Activated CD8-positive, alpha-beta memory T cell treated with anti-CD3 and anti-CD28 coated beads for 24 hours (primary cell): ENCODE results near the gene DSCAML1.

Source experiments
- DNase-seq: peaks from one replicate; pipeline ENCODE4 v3.0.0-alpha.2; 2020

DSCAML1 gene

GRCh38 chr11:117481036-117481435, 316.0 kb downstream of the DSCAML1 start:
- no peak for DNase-seq

- no peak for DNase-seq
These were observed 316.8 kb downstream of the DSCAML1 start for GRCh38 chr11:117480221-117480620.

- no peak for DNase-seq
These were observed 317.6 kb downstream of the DSCAML1 start for GRCh38 chr11:117479372-117479771.

- DNase-seq = no peak
These were observed 318.1 kb downstream of the DSCAML1 start for GRCh38 chr11:117478926-117479325.

GRCh38 chr11:117478126-117478860, 318.7 kb downstream of the DSCAML1 start:
- DNase-seq = no peak

GRCh38 chr11:117477721-117478120, 319.3 kb downstream of the DSCAML1 start:
- no peak for DNase-seq

- no peak for DNase-seq
These were observed 320.4 kb downstream of the DSCAML1 start for GRCh38 chr11:117476531-117477142.

GRCh38 chr11:117475716-117476530, 321.1 kb downstream of the DSCAML1 start:
- DNase-seq = no peak

- no peak for DNase-seq
These were observed 323.4 kb downstream of the DSCAML1 start for GRCh38 chr11:117473481-117474091.

- DNase-seq = no peak
These were observed 325.2 kb downstream of the DSCAML1 start for GRCh38 chr11:117471776-117472175.

- no peak for DNase-seq
These were observed 326.4 kb downstream of the DSCAML1 start for GRCh38 chr11:117470576-117470975.

- no peak for DNase-seq
These were observed 328.1 kb downstream of the DSCAML1 start for GRCh38 chr11:117468888-117469287.

- DNase-seq = no peak
These were observed 329.2 kb downstream of the DSCAML1 start for GRCh38 chr11:117467770-117468169.

- no peak for DNase-seq
These were observed 330.1 kb downstream of the DSCAML1 start for GRCh38 chr11:117466966-117467365.

GRCh38 chr11:117465236-117465997, 331.6 kb downstream of the DSCAML1 start:
- no peak for DNase-seq

- DNase-seq = no peak
These were observed 332.2 kb downstream of the DSCAML1 start for GRCh38 chr11:117464778-117465177.

GRCh38 chr11:117462864-117463247, 334.2 kb downstream of the DSCAML1 start:
- no peak for DNase-seq

- no peak for DNase-seq
These were observed 334.7 kb downstream of the DSCAML1 start for GRCh38 chr11:117462183-117462863.

GRCh38 chr11:117461396-117462182, 335.4 kb downstream of the DSCAML1 start:
- DNase-seq = no peak

- DNase-seq = no peak
These were observed 337.1 kb downstream of the DSCAML1 start for GRCh38 chr11:117459979-117460300.
